Parathyroid adenoma (tissue), 2 donors: Measurements from ENCODE around the gene DNAJC13.

ENCODE experiments used
- H2AFZ ChIP-seq: fragments of 300-600 bp; sonication (generic); one replicate; pipeline ENCODE4 v1.7.0; 2017; ENCODE audit warnings: antibody characterized with exemption, mild to moderate bottlenecking
- H3K27ac ChIP-seq: fragments of 300-600 bp; sonication (generic); one replicate; pipeline ENCODE4 v1.7.0; 2017
- H3K27me3 ChIP-seq: fragments of 300-600 bp; sonication (generic); one replicate; pipeline ENCODE4 v1.7.0; 2017; ENCODE audit warnings: low read length; ENCODE audit not compliant: control insufficient read depth, insufficient read depth
- H3K36me3 ChIP-seq: fragments of 300-600 bp; sonication (generic); one replicate; pipeline ENCODE4 v1.7.0; 2017; ENCODE audit warnings: low read length; ENCODE audit not compliant: control insufficient read depth, insufficient read depth
- H3K4me1 ChIP-seq: fragments of 300-600 bp; sonication (generic); one replicate; pipeline ENCODE4 v1.7.0; 2017; ENCODE audit warnings: control low read depth
- H3K4me2 ChIP-seq: fragments of 300-600 bp; sonication (generic); one replicate; pipeline ENCODE4 v1.7.0; 2017; ENCODE audit warnings: low read length
- H3K4me3 ChIP-seq: fragments of 300-600 bp; sonication (generic); one replicate; pipeline ENCODE4 v1.7.0; 2017; ENCODE audit warnings: low read depth, low read length
- H3K79me2 ChIP-seq: fragments of 300-600 bp; sonication (generic); one replicate; pipeline ENCODE4 v1.7.0; 2017; ENCODE audit warnings: control low read depth
- H3K9ac ChIP-seq: fragments of 300-600 bp; sonication (generic); one replicate; pipeline ENCODE4 v1.7.0; 2017; ENCODE audit warnings: mild to moderate bottlenecking
- H3K9me3 ChIP-seq: fragments of 300-600 bp; sonication (generic); one replicate; pipeline ENCODE4 v1.7.0; 2017; ENCODE audit warnings: low read length; ENCODE audit not compliant: control insufficient read depth
- TF ChIP-seq, protein P1 (sequence below): fragments of 300-600 bp; sonication (generic); IDR thresholded peaks from one replicate; pipeline ENCODE4 v1.7.0; 2017; ENCODE audit warnings: antibody characterized with exemption, mild to moderate bottlenecking
- donor health status: primary hyperparathyroidism.

DNAJC13 gene

DNA sequence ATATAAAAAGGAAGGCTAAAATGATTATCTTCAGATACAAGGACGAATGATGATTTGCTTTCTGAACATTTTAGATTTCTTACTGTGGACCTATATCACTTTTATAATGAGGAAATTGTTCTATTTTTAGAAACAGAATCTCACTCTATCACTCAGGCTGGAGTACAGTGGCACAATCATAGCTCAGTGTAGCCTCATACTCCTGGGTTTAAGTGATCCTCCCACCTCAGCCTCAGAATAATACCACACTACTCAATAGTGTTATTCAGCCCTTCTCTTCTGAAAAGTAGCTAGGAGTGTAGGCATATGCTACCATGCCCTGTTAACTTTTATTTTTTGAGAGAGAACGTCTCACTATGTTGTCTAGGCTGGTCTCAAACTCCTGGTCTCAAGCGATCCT lies 15.8 kb downstream of the DNAJC13 start:
- H3K9ac ChIP-seq = no peak overlapping the region
- H3K79me2 ChIP-seq = peaks cover 2% of the 10 kb centered on the region
- H3K27me3 ChIP-seq = no peaks in the 10 kb centered on the region
- no peaks in the 10 kb centered on the region for H3K9me3 ChIP-seq
- TF ChIP-seq, protein P1, sequence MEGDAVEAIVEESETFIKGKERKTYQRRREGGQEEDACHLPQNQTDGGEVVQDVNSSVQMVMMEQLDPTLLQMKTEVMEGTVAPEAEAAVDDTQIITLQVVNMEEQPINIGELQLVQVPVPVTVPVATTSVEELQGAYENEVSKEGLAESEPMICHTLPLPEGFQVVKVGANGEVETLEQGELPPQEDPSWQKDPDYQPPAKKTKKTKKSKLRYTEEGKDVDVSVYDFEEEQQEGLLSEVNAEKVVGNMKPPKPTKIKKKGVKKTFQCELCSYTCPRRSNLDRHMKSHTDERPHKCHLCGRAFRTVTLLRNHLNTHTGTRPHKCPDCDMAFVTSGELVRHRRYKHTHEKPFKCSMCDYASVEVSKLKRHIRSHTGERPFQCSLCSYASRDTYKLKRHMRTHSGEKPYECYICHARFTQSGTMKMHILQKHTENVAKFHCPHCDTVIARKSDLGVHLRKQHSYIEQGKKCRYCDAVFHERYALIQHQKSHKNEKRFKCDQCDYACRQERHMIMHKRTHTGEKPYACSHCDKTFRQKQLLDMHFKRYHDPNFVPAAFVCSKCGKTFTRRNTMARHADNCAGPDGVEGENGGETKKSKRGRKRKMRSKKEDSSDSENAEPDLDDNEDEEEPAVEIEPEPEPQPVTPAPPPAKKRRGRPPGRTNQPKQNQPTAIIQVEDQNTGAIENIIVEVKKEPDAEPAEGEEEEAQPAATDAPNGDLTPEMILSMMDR = no peak
- H3K36me3 ChIP-seq = no peaks in the 10 kb centered on the region
- no peak overlapping the region for H2AFZ ChIP-seq
- no peaks in the 10 kb centered on the region for H3K4me1 ChIP-seq
- H3K4me2 ChIP-seq = no peak overlapping the region
- no peak overlapping the region for H3K4me3 ChIP-seq
- H3K27ac ChIP-seq = no peak overlapping the region

DNA sequence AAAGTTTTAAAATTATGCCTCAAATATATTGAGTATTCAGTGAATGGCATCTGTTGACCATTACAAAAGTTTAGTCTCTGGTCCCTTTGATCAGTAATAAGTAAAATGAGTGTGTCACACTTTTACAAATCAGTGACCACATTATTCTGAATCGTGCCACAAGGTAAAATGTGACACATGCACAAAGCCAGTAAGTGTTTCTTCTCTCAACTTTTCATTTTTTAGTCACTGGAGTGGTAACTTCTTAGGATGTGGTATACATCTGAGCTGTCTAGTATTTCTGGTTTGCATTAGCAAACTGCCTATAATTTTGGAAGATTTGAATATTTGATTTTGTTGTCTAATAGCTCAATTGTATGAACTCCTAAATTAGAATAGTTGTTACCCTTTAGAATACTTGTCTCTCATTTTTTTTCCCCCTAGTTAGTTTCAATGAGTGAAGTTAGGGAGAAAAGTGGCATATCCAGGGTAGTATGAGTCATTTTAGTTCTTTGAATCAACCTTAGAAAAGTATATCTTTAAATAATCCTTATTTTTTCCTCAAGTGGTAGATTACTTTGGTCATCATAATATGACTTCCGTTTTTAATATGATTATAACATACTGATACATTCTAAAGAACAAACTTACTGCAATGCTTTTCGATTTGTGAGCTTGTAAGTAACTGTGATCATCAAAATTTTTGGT lies 18.1 kb downstream of the DNAJC13 start:
- TF ChIP-seq, protein P1 = no peak
- H3K27ac ChIP-seq = no peak overlapping the region
- no peak overlapping the region for H3K9ac ChIP-seq
- H3K79me2 ChIP-seq = peaks cover 6% of the 10 kb centered on the region
- no peak overlapping the region for H2AFZ ChIP-seq
- no peaks in the 10 kb centered on the region for H3K4me1 ChIP-seq
- H3K4me3 ChIP-seq = no peak overlapping the region
- no peaks in the 10 kb centered on the region for H3K36me3 ChIP-seq
- no peak overlapping the region for H3K4me2 ChIP-seq
- no peaks in the 10 kb centered on the region for H3K27me3 ChIP-seq
- H3K9me3 ChIP-seq = no peaks in the 10 kb centered on the region

GRCh38 chr3:132435911-132436425 lies 18.7 kb downstream of the DNAJC13 start:
- Histone ChIP-seq H3K4me1 (no peaks in the 10 kb centered on the region), H3K4me2 (no peak overlapping the region), H3K79me2 (peaks cover 6% of the 10 kb centered on the region), H3K36me3 (no peaks in the 10 kb centered on the region), H3K9ac (no peak overlapping the region), H3K4me3 (no peak overlapping the region), H3K9me3 (no peaks in the 10 kb centered on the region), H3K27me3 (no peaks in the 10 kb centered on the region), H3K27ac (no peak overlapping the region), H2AFZ (no peak overlapping the region)
- TF ChIP-seq, protein P1 = no peak

DNA sequence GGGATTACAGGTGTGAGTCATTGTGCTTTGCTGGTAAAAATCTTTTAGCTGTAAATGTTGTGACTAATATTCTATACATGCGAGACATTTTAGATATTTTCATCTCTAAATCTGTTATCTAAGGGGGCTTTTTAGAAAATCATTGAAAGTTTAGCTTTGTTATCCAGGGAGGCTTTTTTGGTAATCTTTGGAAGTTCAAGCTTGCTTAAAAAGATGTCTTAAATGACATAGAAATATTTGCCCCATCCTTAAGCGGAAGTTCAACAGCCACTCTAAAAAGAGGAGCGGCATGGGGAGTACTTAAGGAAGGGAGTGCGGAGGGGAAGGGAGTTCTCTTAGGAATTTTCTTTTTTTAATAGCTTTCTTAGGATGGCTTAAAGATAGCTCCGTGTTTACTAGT lies 26.1 kb downstream of the DNAJC13 start:
- peaks cover 10% of the 10 kb centered on the region for H3K79me2 ChIP-seq
- no peak overlapping the region for H3K4me2 ChIP-seq
- no peaks in the 10 kb centered on the region for H3K27me3 ChIP-seq
- peaks cover 5% of the 10 kb centered on the region for H3K4me1 ChIP-seq
- H3K9ac ChIP-seq = no peak overlapping the region
- TF ChIP-seq, protein P1 = no peak
- H3K4me3 ChIP-seq = no peak overlapping the region
- no peak overlapping the region for H2AFZ ChIP-seq
- H3K36me3 ChIP-seq = no peaks in the 10 kb centered on the region
- no peaks in the 10 kb centered on the region for H3K9me3 ChIP-seq
- H3K27ac ChIP-seq = no peak overlapping the region

DNA sequence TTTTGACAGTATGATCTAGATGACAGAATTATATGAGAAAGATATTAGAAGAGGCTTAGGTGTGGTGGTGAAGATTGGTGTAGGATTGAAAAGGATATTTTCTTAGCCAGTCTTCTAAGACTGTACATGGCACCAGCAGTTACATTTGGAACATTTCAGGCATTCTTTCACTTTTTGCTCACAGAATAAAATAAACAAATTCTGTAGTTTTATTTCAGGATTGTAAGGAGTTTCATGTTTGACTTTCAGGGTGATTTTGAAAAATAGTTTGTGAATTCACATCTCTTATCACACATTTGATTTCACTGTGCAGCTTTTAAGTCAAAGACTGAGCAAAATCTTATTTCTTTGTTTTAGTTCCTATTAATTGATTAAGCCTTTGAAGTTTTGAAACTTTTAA lies 27.1 kb downstream of the DNAJC13 start:
- H3K4me3 ChIP-seq = no peak overlapping the region
- H3K9ac ChIP-seq = no peak overlapping the region
- TF ChIP-seq, protein P1 = no peak
- no peaks in the 10 kb centered on the region for H3K9me3 ChIP-seq
- H2AFZ ChIP-seq = no peak overlapping the region
- H3K27ac ChIP-seq = no peak overlapping the region
- H3K4me2 ChIP-seq = no peak overlapping the region
- H3K27me3 ChIP-seq = no peaks in the 10 kb centered on the region
- no peaks in the 10 kb centered on the region for H3K36me3 ChIP-seq
- peaks cover 11% of the 10 kb centered on the region for H3K4me1 ChIP-seq
- peaks cover 10% of the 10 kb centered on the region for H3K79me2 ChIP-seq
